A549 (cell line): Measurements from ENCODE around the gene SLC12A8. TPM values are rescaled to one million over a fixed set of nuclear protein-coding genes. Genes with fewer than 3 reads are reported as not detected.

Source experiments
- ATAC-seq, 2 experiments: fragments of 200-7000 bp in 1 of 2; fragments of >200 bp in 1 of 2; cut with Nextera tagmentation in 1 of 2; cut with Tn5 transposase in 1 of 2; 3 replicates each; pipeline versions ENCODE4 v1.8.0 to v1.9.1; 2018 to 2020; ENCODE audit warnings: mild to moderate bottlenecking in 1 of 2, moderate library complexity in 1 of 2
- CTCF ChIA-PET: fragments of 300-600 bp; sonication (Branson Sonifier 250); formaldehyde crosslinking; extraction: SDS; loops from one replicate; lab custom pipeline; 2021; ENCODE audit warnings: antibody characterized with exemption, inconsistent platforms; lab: Yijun Ruan, JAX
- POLR2A ChIA-PET: fragments of 350-600 bp; formaldehyde crosslinking; extraction: SDS; loops from one replicate; lab custom pipeline; 2021; ENCODE audit warnings: antibody characterized with exemption, inconsistent platforms; lab: Yijun Ruan, JAX
- DNase-seq, 2 experiments: peaks; one replicate each; pipeline versions ENCODE4 v3.0.0 to v3.0.0-alpha.2; 2011 to 2016; ENCODE audit warnings: low read depth in 1 of 2, low spot score in 1 of 2
- FAIRE-seq: peaks from 2 replicates; lab custom pipeline; 2011; peaks lifted over from hg19 to GRCh38; lab: Jason Lieb, UNC
- H3K27ac ChIP-seq, 2 experiments: fragments of >200 bp; sonication (Bioruptor Twin); formaldehyde crosslinking; 3 replicates each; pipeline ENCODE4 v1.5.1; 2016 to 2017
- H3K4me1 ChIP-seq: fragments of >200 bp; sonication (Bioruptor Twin); formaldehyde crosslinking; 3 replicates; pipeline ENCODE4 v1.6.1; 2016
- H3K4me2 ChIP-seq: fragments of >200 bp; sonication (Bioruptor Twin); formaldehyde crosslinking; 3 replicates; pipeline ENCODE4 v1.6.1; 2016
- H3K4me3 ChIP-seq: fragments of >200 bp; sonication (Bioruptor Twin); formaldehyde crosslinking; 3 replicates; pipeline ENCODE4 v1.5.1; 2016
- H3K9me3 ChIP-seq: fragments of >200 bp; sonication (Bioruptor Twin); formaldehyde crosslinking; 3 replicates; pipeline ENCODE4 v1.6.1; 2016
- BCL3 ChIP-seq: fragments of >200 bp; sonication (Bioruptor Twin); formaldehyde crosslinking; IDR thresholded peaks from 3 replicates; pipeline ENCODE4 v1.6.1; 2016
- CHD4 ChIP-seq: fragments of 200-600 bp; sonication (generic); IDR thresholded peaks from 2 replicates; pipeline ENCODE4 v1.6.1; 2016; ENCODE audit warnings: antibody characterized with exemption, mild to moderate bottlenecking, borderline replicate concordance
- E2F6 ChIP-seq: IDR thresholded peaks from 2 replicates; pipeline ENCODE4 v1.6.1; 2012; ENCODE audit warnings: low read depth, borderline replicate concordance
- EP300 ChIP-seq, 2 experiments: fragments of >200 bp; sonication (Bioruptor Twin); formaldehyde crosslinking; IDR thresholded peaks; 2 replicates in 1 of 2; 3 replicates in 1 of 2; pipeline ENCODE4 v1.6.1; 2016 to 2017
- FOSL2 ChIP-seq, 2 experiments: fragments of 450-650 bp in 1 of 2; fragments of >200 bp in 1 of 2; sonication (Bioruptor Twin) in 1 of 2; formaldehyde crosslinking; IDR thresholded peaks; 2 replicates each; pipeline versions ENCODE4 v1.5.0 to v1.6.1; 2016 to 2020; ENCODE audit warnings: mild to moderate bottlenecking in 1 of 2, moderate library complexity in 1 of 2
- FOXS1 ChIP-seq: fragments of 250-450 bp; sonication (Bioruptor Pico); IDR thresholded peaks from 2 replicates; pipeline ENCODE4 v1.5.0; 2020; ENCODE audit warnings: mild to moderate bottlenecking, moderate library complexity
- HES2 ChIP-seq: fragments of >200 bp; sonication (Bioruptor Twin); formaldehyde crosslinking; IDR thresholded peaks from 2 replicates; pipeline ENCODE4 v1.6.1; 2016
- HOXA7 ChIP-seq: fragments of 250-450 bp; sonication (Bioruptor Pico); IDR thresholded peaks from 2 replicates; pipeline ENCODE4 v1.5.0; 2020; ENCODE audit warnings: mild to moderate bottlenecking, moderate library complexity
- HOXB13 ChIP-seq: fragments of 250-450 bp; sonication (Bioruptor Pico); IDR thresholded peaks from 2 replicates; pipeline ENCODE4 v1.5.0; 2020; ENCODE audit warnings: low read depth, mild to moderate bottlenecking, moderate library complexity
- KDM5A ChIP-seq: fragments of 200-600 bp; sonication (generic); IDR thresholded peaks from 2 replicates; pipeline ENCODE4 v1.6.1; 2016; ENCODE audit warnings: antibody characterized with exemption, mild to moderate bottlenecking
- MAFK ChIP-seq: fragments of 450-650 bp; IDR thresholded peaks from 2 replicates; pipeline ENCODE4 v1.6.1; 2014; ENCODE audit not compliant: partially characterized antibody
- MYC ChIP-seq: IDR thresholded peaks from 2 replicates; pipeline ENCODE4 v1.6.1; 2012; ENCODE audit warnings: mild to moderate bottlenecking, inconsistent platforms, low read length, improper control_type of control experiment, borderline replicate concordance
- NFE2L2 ChIP-seq: fragments of 150-350 bp; conservative IDR thresholded peaks from 2 replicates; pipeline ENCODE4 v1.6.1; 2014; ENCODE audit warnings: low read length
- NR3C1 ChIP-seq: fragments of >200 bp; sonication (Bioruptor Twin); formaldehyde crosslinking; IDR thresholded peaks from 3 replicates; pipeline ENCODE4 v1.6.1; 2017
- PBX3 ChIP-seq: IDR thresholded peaks from 2 replicates; pipeline ENCODE4 v1.6.1; 2012
- RCOR1 ChIP-seq: fragments of 150-350 bp; IDR thresholded peaks from 2 replicates; pipeline ENCODE4 v1.6.1; 2014; ENCODE audit warnings: antibody characterized with exemption, low read length, low read depth
- REST ChIP-seq: fragments of 200-600 bp; sonication (generic); IDR thresholded peaks from 2 replicates; pipeline ENCODE4 v1.6.1; 2016; ENCODE audit warnings: antibody characterized with exemption, mild to moderate bottlenecking, moderate library complexity
- SREBF2 ChIP-seq: fragments of 450-650 bp; IDR thresholded peaks from 2 replicates; pipeline ENCODE4 v1.6.1; 2014; ENCODE audit warnings: mild to moderate bottlenecking, moderate library complexity
- USF2 ChIP-seq: fragments of 450-650 bp; IDR thresholded peaks from 2 replicates; pipeline ENCODE4 v1.6.1; 2014; ENCODE audit warnings: antibody characterized with exemption
- ZC3H11A ChIP-seq: fragments of 450-650 bp; IDR thresholded peaks from 2 replicates; pipeline ENCODE4 v1.6.1; 2014; ENCODE audit warnings: antibody characterized with exemption, mild to moderate bottlenecking
- WGBS: methylation state at CpG from one replicate; pipeline ENCODE4 v1.1.6; 2017; ENCODE audit errors: missing lambda C conversion rate; 5-methylcytosine and 5-hydroxymethylcytosine counted together
- polyA plus RNA-seq, 4 experiments: library from polyadenylated mRNA; depleted of rRNA in 3 of 4; stranded (reverse); fragments of >200 nt; fragmentation: RNase III in 1 of 4; extraction: RNeasy Plus Mini Kit Qiagen cat#74134 plus additional on column Dnase treatment in 1 of 4; gene quantifications; 2 replicates in 3 of 4; 3 replicates in 1 of 4; pipeline ENCODE4 v1.2.3, GENCODE V29; 2011 to 2017

The SLC12A8 gene
- polyA plus RNA-seq, 2 of the 4 experiments (the other 2 are of a cell fraction): 1.1 to 4.2 TPM

- DNase-seq (no peak), ATAC-seq (no peak), FAIRE-seq (no peak)
- no peaks in the 10 kb centered on the region; the same call in 1 of the 3 replicates for H3K9me3 ChIP-seq
- peak overlapping the region; percentile 81 to 89 for H3K27ac ChIP-seq
- ChIA-PET POLR2A (interaction anchor here (0.5 kb wide), 1 partner anchor 477 kb away, joined by 5 read pairs; no protein-coding TSS in a partner anchor), CTCF (interaction anchor here (1.4 kb wide), 1 partner anchor 41 kb away, joined by 5 read pairs; no protein-coding TSS in a partner anchor)
- no peak for TF ChIP-seq HOXA7 (CRISPR knock-in tag)
- no peak for TF ChIP-seq RCOR1
- no peak for TF ChIP-seq PBX3
- TF ChIP-seq E2F6: no peak
- no peak for TF ChIP-seq EP300 (IDR thresholded peaks at IDR 0.05)
- no peak for TF ChIP-seq USF2
- no peak for TF ChIP-seq MYC
- no peak for TF ChIP-seq NR3C1
- no peak for TF ChIP-seq HOXB13 (CRISPR knock-in tag)
- no peak for TF ChIP-seq KDM5A
- no peak for TF ChIP-seq ZC3H11A
- no peak for TF ChIP-seq FOXS1 (CRISPR knock-in tag)
- no peak for TF ChIP-seq SREBF2
- TF ChIP-seq REST: no peak
- TF ChIP-seq HES2: no peak
- peaks cover 33% of the 10 kb centered on the region for H3K4me1 ChIP-seq
- no peak overlapping the region; the same call in 1 of the 3 replicates for H3K4me2 ChIP-seq
- 91% methylated on average over 9 of the region's 9 CpGs for WGBS
- no peak overlapping the region for H3K4me3 ChIP-seq
These were observed 103.6 kb downstream of the SLC12A8 start for GRCh38 chr3:125108833-125109535.

GRCh38 chr3:125107861-125108567 lies 104.5 kb downstream of the SLC12A8 start:
- DNase-seq: peak in 1 of 2 experiments; percentile 29
- POLR2A ChIA-PET: interaction anchor here (1.6 kb wide), 1 partner anchor 45 kb away, joined by 7 read pairs; no protein-coding TSS in a partner anchor
- Histone ChIP-seq H3K4me2 (peak overlapping the region; percentile 39), H3K4me3 (no peak overlapping the region), H3K9me3 (no peaks in the 10 kb centered on the region; the same call in 1 of the 3 replicates), H3K27ac (peak overlapping the region; percentile 81 to 89), H3K4me1 (peaks cover 33% of the 10 kb centered on the region)
- TF ChIP-seq CHD4: no peak
- TF ChIP-seq NFE2L2: peak; percentile 29; the same call in 1 of the 2 replicates
- TF ChIP-seq MAFK: no peak
- TF ChIP-seq FOSL2 (IDR thresholded peaks at IDR 0.05): no peak
- peak; percentile 13; the same call in 1 of the 2 replicates for TF ChIP-seq FOSL2 (CRISPR knock-in tag; IDR thresholded peaks at IDR 0.05)
- TF ChIP-seq BCL3: no peak
- FAIRE-seq: no peak
- CTCF ChIA-PET: interaction anchor here (0.6 kb wide), 1 partner anchor 422 kb away, joined by 4 read pairs; no protein-coding TSS in a partner anchor
- peak in 1 of 2 experiments; percentile 52; a peak in 2 of 6 replicates for ATAC-seq
- 74% methylated on average over 9 of the region's 13 CpGs for WGBS
